Measurements from ENCODE around the gene EPB41L2. TPM values are rescaled to one million over a fixed set of nuclear protein-coding genes. Genes with fewer than 3 reads are reported as not detected.
A peak's percentile ranks its signal among the peaks of the same experiment; 100 is the strongest.

EPB41L2 gene
- total RNA-seq, 4 donors from 2014 or later: 60.1 to 87.2 (median 67.4) TPM

GRCh38 chr6:130969791-130970491 lies 93.1 kb downstream of the EPB41L2 start:
- peak overlapping the region; percentile 38 to 60 (median 48) for H3K4me3 ChIP-seq
- H3K27ac ChIP-seq (replicated peaks in 1 of 4): peak overlapping the region; percentile 53 to 68 (median 64)
- H3K9me3 ChIP-seq: no peaks in the 10 kb centered on the region
- no peaks in the 10 kb centered on the region for H3K27me3 ChIP-seq
- TF ChIP-seq POLR2AphosphoS5 (IDR thresholded peaks at IDR 0.05) (peak; percentile 33 to 48), POLR2A (IDR thresholded peaks at IDR 0.05; ENCODE audit: low read depth) (no peak)
- DNase-seq (ENCODE audit: extremely low spot score): no peak
- no peaks in the 10 kb centered on the region for H3K36me3 ChIP-seq
- 32% methylated on average over 8 of the region's 8 CpGs for WGBS
- intact Hi-C loops (cut with DNase I): loop anchor here (5.0 to 10.0 kb wide), 2 partner anchors 42 to 95 kb away; partner anchors contain the start of gene EPB41L2
- H3K4me1 ChIP-seq: peaks cover 23 to 51% (median 36%) of the 10 kb centered on the region in 4 donors

DNA sequence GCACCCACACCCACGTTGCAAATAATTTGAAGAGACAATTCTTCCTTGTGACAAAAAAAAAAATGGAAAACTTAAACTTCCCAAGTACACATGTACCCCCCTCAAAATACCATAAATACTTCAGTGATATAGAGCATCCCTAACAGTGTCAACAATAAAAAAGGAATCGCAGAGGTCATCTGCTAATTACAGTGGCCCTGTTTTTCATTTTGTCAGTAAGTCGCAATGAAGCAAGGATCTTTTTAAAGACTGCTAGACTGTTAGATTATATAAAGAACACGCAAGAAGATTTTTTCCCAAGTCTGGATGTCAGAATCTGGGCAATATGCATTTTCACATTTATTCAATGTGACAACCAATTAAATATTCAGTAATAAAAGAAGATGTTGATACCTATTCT lies 93.9 kb downstream of the EPB41L2 start:
- Histone ChIP-seq H3K27me3 (no peaks in the 10 kb centered on the region), H3K4me1 (peaks cover 29 to 51% (median 41%) of the 10 kb centered on the region in 4 donors), H3K27ac (replicated peaks in 1 of 4) (peak overlapping the region; percentile 53 to 68 (median 64)), H3K9me3 (no peaks in the 10 kb centered on the region), H3K36me3 (no peaks in the 10 kb centered on the region), H3K4me3 (peak overlapping the region; percentile 38 to 60 (median 48))
- intact Hi-C loops (cut with DNase I): loop anchor here (10.0 kb wide), 1 partner anchor 96 kb away; the partner anchor contains the start of gene EPB41L2
- TF ChIP-seq EP300 (IDR thresholded peaks at IDR 0.05) (no peak), CTCF (IDR thresholded peaks at IDR 0.05) (no peak), POLR2AphosphoS5 (IDR thresholded peaks at IDR 0.05) (no peak), POLR2A (IDR thresholded peaks at IDR 0.05; ENCODE audit: low read depth) (no peak)
- WGBS: 29% methylated on average over 4 of the region's 4 CpGs
- DNase-seq (ENCODE audit: extremely low spot score): no peak

GRCh38 chr6:130968476-130968875 lies 94.6 kb downstream of the EPB41L2 start:
- intact Hi-C loops (cut with DNase I): loop anchor here (10.0 kb wide), 1 partner anchor 96 kb away; the partner anchor contains the start of gene EPB41L2
- Histone ChIP-seq H3K27ac (replicated peaks in 1 of 4) (peak overlapping the region; percentile 8 to 52 (median 40)), H3K4me3 (peak overlapping the region; percentile 38 to 60 (median 48)), H3K27me3 (no peaks in the 10 kb centered on the region), H3K4me1 (peaks cover 29 to 55% (median 41%) of the 10 kb centered on the region in 4 donors), H3K9me3 (no peaks in the 10 kb centered on the region), H3K36me3 (no peaks in the 10 kb centered on the region)
- no peak for DNase-seq (ENCODE audit: extremely low spot score)
- TF ChIP-seq POLR2A (IDR thresholded peaks at IDR 0.05; ENCODE audit: low read depth) (no peak), EP300 (IDR thresholded peaks at IDR 0.05) (no peak), POLR2AphosphoS5 (IDR thresholded peaks at IDR 0.05) (no peak), CTCF (IDR thresholded peaks at IDR 0.05) (no peak)
- WGBS: 24% methylated on average over 4 of the region's 4 CpGs

DNA sequence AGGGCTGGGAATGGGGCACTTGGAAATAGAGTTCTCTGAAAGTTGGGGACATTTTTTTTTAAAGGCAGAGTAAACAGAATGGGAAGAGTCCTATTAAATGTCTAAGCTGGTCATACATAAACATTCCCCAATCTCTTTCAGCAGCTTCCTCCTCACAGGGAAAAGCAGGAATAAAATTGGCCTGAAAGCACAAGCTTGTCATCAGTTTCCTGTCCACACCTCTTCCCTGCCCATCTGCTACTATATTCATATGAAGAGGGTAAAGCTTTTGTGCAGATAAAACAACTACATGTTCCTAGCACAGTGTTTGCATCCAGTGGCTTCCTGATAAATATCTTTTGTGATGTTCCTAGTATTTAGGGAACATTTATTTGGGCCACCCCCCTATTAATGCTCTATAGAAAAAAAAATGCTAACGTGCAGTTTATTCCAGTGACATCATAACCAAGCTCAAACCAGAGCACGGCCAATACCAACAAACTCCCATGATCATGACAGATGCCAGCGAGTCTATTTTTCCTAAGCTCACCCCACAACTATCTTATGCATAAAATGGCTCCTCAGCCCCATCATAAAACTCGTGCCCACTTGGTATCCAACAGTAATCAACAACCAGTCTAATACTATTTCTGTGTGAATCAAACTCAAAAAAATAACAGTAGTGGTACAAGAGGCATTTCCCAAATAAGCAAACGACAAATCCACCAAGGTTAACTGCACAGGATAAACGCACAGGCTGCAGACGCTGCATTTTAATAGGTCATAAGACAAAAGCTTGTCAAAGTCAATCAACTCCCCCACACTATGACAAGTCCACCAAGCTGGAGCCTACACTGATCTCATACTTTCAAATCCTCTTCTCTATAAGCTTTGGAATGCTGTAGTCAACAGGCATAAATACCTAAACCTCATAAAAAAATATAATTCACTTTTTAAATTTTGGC lies 95.3 kb downstream of the EPB41L2 start:
- Histone ChIP-seq H3K4me1 (peaks cover 29 to 55% (median 45%) of the 10 kb centered on the region in 4 donors), H3K27ac (replicated peaks in 1 of 4) (peak overlapping the region; percentile 8 to 52 (median 40)), H3K9me3 (no peaks in the 10 kb centered on the region), H3K27me3 (no peaks in the 10 kb centered on the region), H3K4me3 (peak overlapping the region; percentile 38 to 60 (median 48)), H3K36me3 (no peaks in the 10 kb centered on the region)
- WGBS: 49% methylated on average over 7 of the region's 7 CpGs
- intact Hi-C loops (cut with DNase I): loop anchor here (10.0 kb wide), 1 partner anchor 97 kb away; the partner anchor contains the start of gene EPB41L2
- no peak for DNase-seq (ENCODE audit: extremely low spot score)
- TF ChIP-seq CTCF (IDR thresholded peaks at IDR 0.05): no peak
- TF ChIP-seq POLR2AphosphoS5 (IDR thresholded peaks at IDR 0.05): no peak
- TF ChIP-seq EP300 (IDR thresholded peaks at IDR 0.05): no peak
- TF ChIP-seq POLR2A (IDR thresholded peaks at IDR 0.05; ENCODE audit: low read depth): no peak

Data from esophagus muscularis mucosa (tissue), 4 donors.